ENCODE results near the gene KCNQ4.

DNA sequence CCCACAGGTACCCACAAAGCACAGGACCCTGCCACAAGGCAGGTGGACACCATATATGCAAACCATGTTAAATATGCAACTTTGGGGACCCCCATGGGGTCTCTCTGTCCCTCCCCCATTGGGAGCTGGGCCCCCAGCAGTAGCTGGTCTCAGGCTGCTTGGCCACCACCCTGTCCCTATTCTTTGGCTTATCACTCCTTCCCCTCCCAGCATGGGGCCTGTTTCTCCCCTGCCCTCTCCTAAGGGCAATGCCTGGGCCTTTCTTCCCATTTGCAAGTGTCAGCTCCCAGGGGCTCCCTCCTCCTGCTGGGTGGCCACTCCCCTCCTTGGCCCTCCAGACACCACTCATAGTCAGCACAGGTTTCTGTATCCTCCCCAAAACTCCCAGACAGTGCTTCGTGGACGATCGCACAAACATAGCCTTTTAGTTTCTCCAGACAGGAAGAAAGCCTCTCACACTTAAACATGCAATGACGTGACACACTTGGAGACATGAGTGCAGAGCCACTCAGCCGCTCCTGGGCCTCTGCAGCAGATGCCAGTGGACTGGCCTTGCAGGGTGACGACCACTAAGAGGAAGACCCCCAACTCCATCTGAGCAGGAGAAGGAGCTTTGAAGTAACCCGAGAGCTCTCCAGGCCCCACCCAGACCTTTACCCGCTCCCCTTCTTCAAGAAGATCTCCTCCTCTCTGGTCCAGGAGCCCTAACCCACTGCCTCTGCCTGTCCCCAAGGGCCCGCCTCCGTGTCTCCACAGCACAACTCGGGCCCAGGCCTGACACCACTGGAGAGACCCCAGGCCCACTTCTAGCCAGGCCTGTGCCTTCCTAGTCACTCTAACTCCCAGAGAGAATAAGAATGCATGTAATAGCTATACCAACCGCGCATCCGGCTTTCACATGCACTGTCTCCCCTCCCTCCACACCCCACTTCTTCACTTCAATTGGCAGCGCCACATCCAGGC lies 55.7 kb downstream of the KCNQ4 start:
- TF ChIP-seq, protein P1, sequence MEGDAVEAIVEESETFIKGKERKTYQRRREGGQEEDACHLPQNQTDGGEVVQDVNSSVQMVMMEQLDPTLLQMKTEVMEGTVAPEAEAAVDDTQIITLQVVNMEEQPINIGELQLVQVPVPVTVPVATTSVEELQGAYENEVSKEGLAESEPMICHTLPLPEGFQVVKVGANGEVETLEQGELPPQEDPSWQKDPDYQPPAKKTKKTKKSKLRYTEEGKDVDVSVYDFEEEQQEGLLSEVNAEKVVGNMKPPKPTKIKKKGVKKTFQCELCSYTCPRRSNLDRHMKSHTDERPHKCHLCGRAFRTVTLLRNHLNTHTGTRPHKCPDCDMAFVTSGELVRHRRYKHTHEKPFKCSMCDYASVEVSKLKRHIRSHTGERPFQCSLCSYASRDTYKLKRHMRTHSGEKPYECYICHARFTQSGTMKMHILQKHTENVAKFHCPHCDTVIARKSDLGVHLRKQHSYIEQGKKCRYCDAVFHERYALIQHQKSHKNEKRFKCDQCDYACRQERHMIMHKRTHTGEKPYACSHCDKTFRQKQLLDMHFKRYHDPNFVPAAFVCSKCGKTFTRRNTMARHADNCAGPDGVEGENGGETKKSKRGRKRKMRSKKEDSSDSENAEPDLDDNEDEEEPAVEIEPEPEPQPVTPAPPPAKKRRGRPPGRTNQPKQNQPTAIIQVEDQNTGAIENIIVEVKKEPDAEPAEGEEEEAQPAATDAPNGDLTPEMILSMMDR (IDR thresholded peaks at IDR 0.05; ENCODE audit: borderline replicate concordance, extremely low read depth, low read length, poor library complexity, severe bottlenecking) = no peak
- TF ChIP-seq EZH2 (IDR thresholded peaks at IDR 0.05; ENCODE audit: borderline replicate concordance, low read depth, low read length, severe bottlenecking) = no peak

Measured in DND-41 (cell line).